ENCODE measurements around the gene RPP25. TPM values are rescaled to one million over a fixed set of nuclear protein-coding genes. Genes with fewer than 3 reads are reported as not detected.

Gene RPP25
- total and polyA plus RNA-seq, 2 of the 13 experiments (the other 11 are each of a cell fraction or from before 2014, with no cell fraction given) = 0.05 to 0.11 TPM

- in situ Hi-C loops (cut with HindIII; ENCODE audit: extremely low pct_ligation_motif_present, low pct_unique_long_range_greater_than_20kb) (no loop called here), intact Hi-C loops (cut with micrococcal nuclease; ENCODE audit: unreplicated experiment) (no loop called here)
- Histone ChIP-seq H3K4me2 (ENCODE audit: low read depth, low read length) (no peak overlapping the region), H3K79me2 (ENCODE audit: insufficient read depth, low read length) (peaks cover 19% of the 10 kb centered on the region), H3K9me3 (ENCODE audit: low read length) (no peaks in the 10 kb centered on the region), H4K20me1 (ENCODE audit: insufficient read depth, low read length) (no peaks in the 10 kb centered on the region; the same call in 1 of the 2 replicates), H3K4me1 (ENCODE audit: insufficient read depth, low read length) (peaks cover 21% of the 10 kb centered on the region), H3K27me3 (ENCODE audit: control insufficient read depth in 1 of 2, insufficient read depth in 2 of 2, low read length in 2 of 2) (0 out of 5 replicates have a peak, but pooled peaks cover 0 to 3% of the 10 kb centered on the region in 2 experiments), H3K36me3 (replicated peaks in 1 of 2; ENCODE audit: control insufficient read depth in 1 of 2, insufficient read depth in 2 of 2, low read length in 2 of 2) (no peaks in the 10 kb centered on the region), H3K4me3 (replicated peaks in 1 of 3; ENCODE audit: insufficient read depth in 1 of 3, low read depth in 2 of 3, low read length in 3 of 3) (no peak overlapping the region), H3K9ac (ENCODE audit: insufficient read depth, low read depth, low read length) (no peak overlapping the region), H3K27ac (ENCODE audit: extremely low read length, insufficient read depth, low read length) (no peak overlapping the region), H2AFZ (ENCODE audit: low read length) (no peak overlapping the region)
- FAIRE-seq = no peak
- DNase-seq (ENCODE audit: low spot score) = no peak
- ATAC-seq = no peak
- TF ChIP-seq ZFP91 (CRISPR knock-in tag; IDR thresholded peaks at IDR 0.05; ENCODE audit: borderline replicate concordance) (no peak), SNAPC5 (CRISPR knock-in tag; IDR thresholded peaks at IDR 0.05; ENCODE audit: borderline replicate concordance) (no peak), DDIT3 (CRISPR knock-in tag; IDR thresholded peaks at IDR 0.05) (no peak), ZNF577 (CRISPR knock-in tag; IDR thresholded peaks at IDR 0.05; ENCODE audit: borderline replicate concordance, low read depth) (no peak), ZFP62 (CRISPR knock-in tag; IDR thresholded peaks at IDR 0.05) (no peak), MEIS2 (CRISPR knock-in tag; IDR thresholded peaks at IDR 0.05) (no peak), ZNF556 (CRISPR knock-in tag; IDR thresholded peaks at IDR 0.05; ENCODE audit: borderline replicate concordance) (no peak), ZNF800 (CRISPR knock-in tag; IDR thresholded peaks at IDR 0.05) (no peak), NCOA1 (CRISPR knock-in tag; IDR thresholded peaks at IDR 0.05) (no peak)
- ChIA-PET POLR2A (interaction anchor here (2.0 kb wide), 1 partner anchor 56 kb away, joined by 9 read pairs; the partner anchor contains the start of gene COX5A), CTCF (ENCODE audit: low intra/inter-chr PET ratio, low total read pairs) (no interaction called here)
- 4% methylated on average over 2 of the region's 2 CpGs for WGBS (ENCODE audit: low lambda C conversion rate)
- no TSS peak for BruUV-seq (replicated peaks)
Observed at GRCh38 chr15:74994236-74994635, 37.7 kb upstream of the RPP25 start.

Data from HepG2 (cell line).